Esophagus muscularis mucosa (tissue), 3 donors: Measurements from ENCODE around the gene KRT73.

Experiments used
- CTCF ChIP-seq, 3 experiments: fragments of 200-600 bp in 2 of 3; fragments of 450-650 bp in 1 of 3; sonication (generic) in 2 of 3; IDR thresholded peaks; one replicate each; pipeline ENCODE4 v1.5.1; 2017 to 2019; ENCODE audit warnings: antibody characterized with exemption in 3 of 3, mild to moderate bottlenecking in 2 of 3, moderate library complexity in 1 of 3
- POLR2A ChIP-seq: fragments of 450-650 bp; IDR thresholded peaks from one replicate; pipeline ENCODE4 v1.6.1; 2017; ENCODE audit warnings: antibody characterized with exemption, moderate library complexity, mild to moderate bottlenecking, low read depth

- TF ChIP-seq CTCF (IDR thresholded peaks at IDR 0.05) (no peak), POLR2A (no peak)
Measured at GRCh38 chr12:52647601-52648000, 29.2 kb upstream of the KRT73 start.
